IPS DF 4.7 (cell line): ENCODE measurements around the gene FOXP2.

Source experiments
- DNase-seq: peaks from one replicate; pipeline ENCODE4 v3.0.0-alpha.2; 2013; ENCODE audit warnings: low spot score; ENCODE audit errors: extremely low read depth

FOXP2 gene

DNA sequence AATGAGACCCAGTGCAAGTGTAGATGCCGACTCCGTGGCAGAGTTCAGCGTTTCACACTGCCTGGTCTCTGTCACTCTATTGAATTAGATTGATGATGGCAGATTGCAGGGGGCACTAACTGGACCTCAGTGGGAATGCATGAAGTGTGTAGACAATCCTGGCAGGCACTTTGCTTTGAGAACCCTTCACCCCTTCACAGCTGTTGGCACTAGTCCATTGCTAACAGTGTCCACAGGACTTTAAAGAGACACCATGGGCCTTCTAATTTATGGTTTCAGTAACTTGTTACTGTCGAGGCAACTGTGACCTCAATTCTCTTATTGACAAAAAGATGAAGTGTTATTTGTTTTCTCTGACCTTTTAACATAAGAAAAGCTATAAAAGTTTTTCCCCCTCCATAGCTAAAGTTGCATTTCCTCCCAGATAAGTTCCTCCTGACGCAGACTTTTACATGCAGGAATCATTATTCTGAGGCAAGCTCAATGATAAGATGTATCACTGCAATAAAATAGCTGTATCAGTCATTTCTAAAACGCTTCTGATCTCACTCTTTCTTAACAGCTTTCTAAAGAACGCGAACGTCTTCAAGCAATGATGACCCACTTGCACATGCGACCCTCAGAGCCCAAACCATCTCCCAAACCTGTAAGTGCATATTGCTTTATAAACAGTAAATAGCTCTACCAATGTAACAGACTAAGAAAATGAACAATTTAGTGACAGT, 238.9 kb downstream of the FOXP2 start:
- no peak for DNase-seq

DNA sequence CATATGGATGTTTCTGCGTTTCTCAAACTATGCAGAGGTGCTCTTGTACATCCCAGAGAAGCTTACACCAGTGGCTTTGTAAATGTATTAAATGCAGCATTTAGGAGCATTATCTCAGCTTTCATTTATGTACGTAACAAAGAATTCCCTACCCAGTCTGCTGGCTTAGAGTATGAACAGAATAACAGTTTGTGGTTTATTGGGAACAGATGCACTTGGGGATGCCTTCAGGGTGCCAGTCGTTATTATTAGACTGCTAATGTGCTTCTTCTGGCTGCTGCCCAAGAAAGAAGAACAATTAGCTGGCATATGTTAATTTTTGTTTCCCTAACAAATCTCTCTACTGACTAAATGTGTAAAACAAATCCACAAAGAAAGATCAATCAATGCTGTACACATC, 241.9 kb downstream of the FOXP2 start:
- no peak for DNase-seq

DNA sequence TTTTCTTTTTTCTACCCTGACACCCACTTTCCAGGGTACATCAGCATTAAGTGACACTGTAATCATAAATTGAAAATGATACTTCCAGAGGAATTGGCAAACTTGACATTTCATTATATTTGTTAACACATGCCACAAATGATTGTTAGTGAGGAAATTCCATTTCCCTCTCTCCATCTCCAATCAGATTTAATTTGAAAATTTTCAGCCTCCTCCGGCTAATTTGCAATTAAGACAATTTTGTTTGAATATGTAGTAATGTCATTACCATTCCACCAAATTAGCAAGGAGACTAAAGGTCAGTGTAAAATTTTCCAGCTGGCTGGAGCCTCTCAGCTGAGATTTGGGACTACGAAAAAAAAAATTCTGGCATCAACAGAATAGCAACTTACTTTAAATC, 242.7 kb downstream of the FOXP2 start:
- DNase-seq = no peak

DNA sequence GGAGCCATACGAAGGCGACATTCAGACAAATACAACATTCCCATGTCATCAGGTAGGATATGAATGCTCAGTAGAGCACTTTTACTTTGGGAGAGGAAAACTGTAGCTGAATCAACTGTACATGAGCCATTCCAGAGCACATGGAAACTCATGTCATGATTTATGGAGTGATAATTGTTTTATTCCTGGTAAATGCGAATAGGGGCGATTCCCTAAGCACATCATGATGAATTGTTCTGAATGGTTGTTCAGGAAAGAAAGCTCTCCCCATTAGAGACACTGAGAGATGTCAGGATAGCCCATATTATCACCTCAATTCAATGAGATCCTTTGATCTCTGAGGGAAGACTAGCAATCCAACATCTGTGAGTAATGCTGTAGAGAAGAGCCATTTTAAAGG, 243.6 kb downstream of the FOXP2 start:
- DNase-seq = no peak

DNA sequence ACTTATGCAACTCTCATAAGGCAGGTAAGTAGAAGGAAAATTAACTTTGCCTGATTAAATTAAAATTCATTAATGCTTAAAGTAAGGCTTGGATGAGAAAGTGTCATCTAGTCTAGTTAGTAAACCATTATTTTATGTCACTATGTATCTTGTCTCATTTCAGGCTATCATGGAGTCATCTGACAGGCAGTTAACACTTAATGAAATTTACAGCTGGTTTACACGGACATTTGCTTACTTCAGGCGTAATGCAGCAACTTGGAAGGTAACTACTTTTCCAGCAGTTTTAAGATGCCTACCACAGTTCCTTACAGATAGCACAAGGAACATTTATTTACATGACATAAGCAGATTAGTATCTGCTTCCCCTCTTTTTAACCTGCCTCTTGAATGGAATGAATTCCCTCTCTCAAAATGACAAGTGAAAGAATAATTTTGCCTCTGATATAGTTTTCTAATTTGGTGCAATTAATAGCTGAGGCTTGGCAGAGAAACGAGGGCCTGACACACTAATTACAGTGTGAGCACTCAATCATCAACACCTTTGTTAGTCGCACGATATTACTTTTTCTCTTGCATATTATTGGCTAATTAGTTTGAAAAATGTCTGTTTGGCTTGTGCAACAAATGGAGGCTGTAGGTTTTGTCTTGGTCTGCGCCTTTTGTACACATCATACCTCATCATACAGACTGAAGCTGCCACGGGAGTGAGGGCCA, 245.0 kb downstream of the FOXP2 start:
- no peak for DNase-seq

DNA sequence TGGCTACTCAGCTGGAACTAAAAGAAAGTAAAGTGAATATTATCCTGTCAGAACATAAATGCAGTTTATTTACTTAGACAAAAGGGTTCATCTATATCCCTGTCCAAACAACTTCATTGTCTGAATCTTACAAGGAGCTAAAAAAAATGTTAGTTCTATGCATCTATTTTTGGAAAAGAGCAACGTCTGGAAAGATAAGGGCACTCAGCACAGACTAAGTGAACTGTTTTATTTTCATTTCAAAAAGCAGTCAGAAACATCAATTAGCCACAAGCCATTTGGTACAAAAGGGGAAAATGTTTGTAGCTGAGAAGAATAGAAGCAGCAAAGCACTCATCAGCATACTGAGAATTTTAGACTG, 245.5 kb downstream of the FOXP2 start:
- DNase-seq = no peak

DNA sequence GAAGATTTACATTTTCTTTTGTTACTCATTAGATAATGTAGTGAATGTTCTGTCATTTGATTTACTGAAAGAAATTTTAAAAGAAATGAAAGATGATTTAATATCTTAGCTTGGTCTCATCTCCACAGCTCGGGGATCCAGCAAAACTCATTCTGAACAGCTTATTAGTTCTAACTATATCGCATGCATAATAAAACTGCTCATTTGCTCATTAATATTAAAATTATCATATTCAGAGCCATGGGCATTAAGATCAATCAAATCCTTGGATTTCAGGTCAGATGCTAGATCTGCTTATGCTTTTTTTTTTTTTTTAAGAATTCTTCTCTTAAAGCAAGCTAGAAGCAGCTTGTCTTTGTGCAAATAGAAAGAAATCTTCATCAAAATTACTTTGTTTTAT, 246.1 kb downstream of the FOXP2 start:
- DNase-seq = no peak

DNA sequence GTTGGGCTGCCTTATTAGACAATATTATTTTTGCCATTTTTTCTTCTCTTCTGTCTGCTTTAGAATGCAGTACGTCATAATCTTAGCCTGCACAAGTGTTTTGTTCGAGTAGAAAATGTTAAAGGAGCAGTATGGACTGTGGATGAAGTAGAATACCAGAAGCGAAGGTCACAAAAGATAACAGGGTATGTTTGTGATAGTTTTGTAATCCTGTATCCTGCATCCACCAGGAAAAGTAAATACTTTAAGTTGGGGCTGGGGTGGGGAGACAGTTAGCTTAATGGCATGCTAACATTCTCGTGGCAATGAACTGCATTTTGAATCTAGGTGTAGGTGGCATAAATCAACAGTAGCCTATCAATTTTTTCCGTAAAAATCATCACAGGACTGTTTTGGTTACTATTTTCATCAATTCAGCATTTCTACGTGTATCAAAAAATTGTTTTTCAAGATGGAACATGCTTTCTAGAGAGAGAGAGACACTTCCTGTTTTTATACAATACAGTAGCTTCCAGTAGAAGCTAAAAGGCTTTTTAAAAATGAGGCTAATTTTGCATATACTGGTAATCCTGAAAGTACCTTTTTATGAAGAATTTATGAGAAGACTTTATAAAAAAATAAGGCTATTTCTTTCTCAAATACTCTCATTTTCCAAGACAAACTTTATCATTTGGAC, 247.5 kb downstream of the FOXP2 start:
- no peak for DNase-seq

DNA sequence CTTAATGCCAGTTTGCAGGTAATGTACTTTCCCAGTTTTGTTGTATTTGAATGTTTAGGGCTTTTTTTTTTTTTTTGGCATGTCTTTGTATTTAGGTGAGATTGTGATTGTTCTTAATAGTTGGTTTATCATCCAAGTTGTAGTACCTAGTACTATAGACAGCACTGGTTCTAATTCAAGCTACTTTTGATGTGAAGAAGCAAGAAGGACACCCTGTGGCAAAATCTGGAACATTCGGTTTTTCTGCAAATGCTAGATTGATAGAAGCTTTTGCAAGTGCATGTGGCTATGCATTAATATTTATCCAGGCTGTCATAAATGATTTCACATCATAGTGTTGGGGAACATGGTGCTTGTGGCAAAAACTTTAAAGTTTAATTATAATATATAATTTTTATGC, 248.9 kb downstream of the FOXP2 start:
- DNase-seq = no peak

DNA sequence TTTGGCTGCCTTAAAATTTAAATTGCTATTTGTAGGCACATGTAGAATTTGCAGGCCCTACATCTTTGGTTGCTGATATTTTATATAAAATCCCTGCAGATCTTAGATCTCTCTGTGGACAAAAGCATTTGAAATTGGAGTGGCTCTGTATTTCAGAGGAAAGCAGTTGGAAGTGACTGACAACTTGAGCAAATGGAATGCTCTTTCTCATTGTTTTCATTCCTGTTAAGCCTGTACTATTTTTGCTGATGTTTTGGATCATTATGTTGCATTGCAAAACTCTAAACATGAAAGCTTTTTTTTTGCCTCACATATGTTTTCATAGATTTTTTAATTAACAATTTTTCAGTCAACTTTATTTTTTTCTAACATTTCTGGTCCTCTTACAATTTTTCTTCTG, 256.1 kb downstream of the FOXP2 start:
- no peak for DNase-seq

DNA sequence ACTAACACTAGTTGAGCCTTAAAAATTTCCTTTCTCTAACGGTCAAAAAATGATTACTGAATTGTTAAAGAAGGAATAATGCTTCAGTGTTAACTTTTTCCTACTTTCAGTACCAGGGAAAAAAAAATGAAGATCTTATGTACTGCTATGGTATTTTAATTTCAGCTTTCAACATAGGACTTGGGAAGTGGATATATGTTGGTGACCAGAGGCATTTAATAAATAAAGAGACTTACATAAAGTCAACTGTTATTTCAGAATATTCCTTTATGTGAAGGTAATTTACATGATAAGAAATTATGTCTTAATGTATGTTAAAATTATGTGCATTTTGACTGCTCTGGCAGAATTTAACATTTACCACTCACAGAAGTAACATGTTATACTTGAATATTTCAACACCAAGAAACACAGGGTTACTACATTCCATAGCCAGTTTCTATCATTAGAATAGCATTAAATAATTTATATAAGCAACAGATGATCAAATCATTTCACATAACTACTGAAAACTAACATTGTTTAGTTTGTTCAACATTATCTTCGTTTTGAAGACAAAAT, 257.0 kb downstream of the FOXP2 start:
- DNase-seq = no peak

DNA sequence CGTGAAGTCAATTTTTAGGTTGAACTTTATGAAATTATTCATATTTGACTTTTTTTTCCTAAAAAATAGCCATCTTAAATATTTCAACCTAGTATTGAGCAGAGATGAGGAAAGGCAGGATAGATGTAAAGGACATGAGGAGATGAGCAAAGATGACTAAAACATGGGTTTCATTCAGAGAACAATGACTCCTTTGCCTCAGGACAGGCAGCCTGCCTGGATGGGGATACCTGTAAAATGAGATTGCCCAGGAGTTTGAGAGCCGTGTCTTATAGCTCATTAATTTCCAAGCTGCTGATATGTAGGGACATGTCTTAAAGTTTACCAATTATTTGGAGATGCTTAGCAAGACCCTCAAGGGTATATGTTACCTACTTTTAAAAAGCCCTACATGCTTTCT, 263.5 kb downstream of the FOXP2 start:
- DNase-seq = no peak

DNA sequence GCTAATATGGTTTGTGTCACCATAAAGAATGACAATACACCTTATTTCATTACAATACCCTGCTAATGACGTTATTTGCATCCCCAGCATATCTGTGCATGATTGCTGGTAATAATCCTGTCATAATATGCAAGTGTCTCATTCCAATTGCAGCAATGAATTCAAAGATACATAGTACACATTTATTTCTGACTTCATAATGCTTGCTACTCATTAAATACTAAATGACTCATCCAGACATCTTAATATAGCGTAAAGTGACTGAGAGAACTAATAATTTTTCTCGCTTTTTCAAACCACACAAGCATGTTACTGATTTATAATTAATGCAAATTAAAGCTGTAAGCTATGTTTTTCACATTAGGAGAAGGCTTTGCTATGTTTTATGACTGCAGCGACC, 272.6 kb downstream of the FOXP2 start:
- no peak for DNase-seq

DNA sequence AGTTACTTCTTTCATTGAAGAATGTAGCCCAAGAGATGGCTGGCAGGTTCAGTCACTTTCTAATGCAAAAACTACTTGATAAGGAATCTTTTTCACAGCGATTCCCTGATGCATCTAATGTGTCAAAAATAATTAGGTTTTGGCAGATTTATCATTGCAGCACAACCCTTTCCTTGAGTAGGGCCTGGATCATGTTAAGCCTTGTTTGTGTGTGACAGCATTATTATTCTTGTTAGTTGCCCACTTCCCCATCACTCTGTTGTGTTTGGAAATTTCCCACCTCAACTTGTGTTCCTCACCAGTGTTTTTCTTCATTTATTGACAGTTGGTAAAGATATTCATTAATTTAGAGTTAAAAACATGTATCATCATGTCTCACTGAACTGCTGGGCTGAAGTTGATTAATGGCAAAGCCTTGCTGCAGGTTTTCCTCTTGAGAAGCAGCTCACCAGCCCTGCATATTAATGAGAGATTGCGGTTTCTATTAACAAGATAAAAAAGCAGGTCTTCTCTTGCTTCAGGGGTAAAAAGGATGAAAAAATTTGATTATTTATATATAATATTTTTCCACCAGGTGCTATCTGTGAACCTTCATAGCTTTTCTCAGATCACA, 273.9 kb downstream of the FOXP2 start:
- DNase-seq = no peak

DNA sequence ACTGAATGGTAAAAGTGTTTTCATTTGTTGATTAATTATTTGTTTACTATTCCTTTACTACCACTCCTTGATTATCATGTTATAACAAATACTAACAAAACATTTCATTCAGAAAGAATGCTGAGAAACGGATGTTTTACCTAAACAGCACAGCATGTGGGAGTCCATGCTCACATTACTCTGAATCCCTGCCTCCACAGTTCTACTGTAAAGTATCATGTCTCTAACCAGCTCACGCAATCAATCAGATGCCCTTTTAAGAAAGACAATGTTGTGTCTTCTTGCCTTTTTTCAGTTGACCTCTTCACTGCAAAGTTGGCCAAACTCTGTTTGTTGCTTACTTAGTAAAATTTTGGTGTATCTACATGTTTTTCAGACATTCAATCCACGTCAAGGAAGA, 274.8 kb downstream of the FOXP2 start:
- DNase-seq = no peak

DNA sequence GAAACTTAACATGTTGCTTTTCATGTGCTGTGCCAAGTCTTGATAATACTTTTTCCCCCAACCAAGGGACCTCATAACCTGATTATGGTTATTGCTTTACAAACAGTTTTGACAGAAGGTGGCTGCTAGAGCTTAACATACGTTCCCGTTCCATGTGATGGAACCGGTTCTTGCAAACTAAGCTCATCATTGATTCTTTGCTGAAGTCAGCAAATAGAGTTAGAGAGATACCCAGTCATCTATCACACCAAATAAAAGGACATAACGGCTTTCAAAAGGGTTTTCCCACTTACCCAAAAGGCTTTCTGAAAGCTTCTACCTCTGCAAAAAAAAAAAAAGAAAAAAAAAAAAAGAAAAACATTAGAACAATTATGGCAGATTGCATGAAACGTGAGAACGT, 277.0 kb downstream of the FOXP2 start:
- DNase-seq = no peak

DNA sequence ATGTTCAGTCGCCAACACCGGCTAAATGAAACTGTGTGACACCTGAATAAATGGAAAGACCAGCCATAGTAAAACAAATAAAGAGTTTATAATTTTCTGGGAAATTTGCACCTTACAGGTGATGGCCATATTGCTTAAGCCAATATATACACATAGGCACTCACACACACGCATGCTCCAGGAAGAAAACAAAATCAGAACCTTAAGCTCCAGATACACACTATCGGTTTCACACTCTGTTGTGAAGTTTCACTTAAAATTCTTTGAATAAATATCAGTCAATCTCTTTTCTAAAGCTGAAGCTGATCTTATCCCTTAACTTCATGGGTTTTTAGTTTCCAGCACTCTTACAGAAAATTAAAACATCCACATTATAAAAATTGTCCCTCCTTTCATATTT, 280.6 kb downstream of the FOXP2 start:
- DNase-seq = no peak

DNA sequence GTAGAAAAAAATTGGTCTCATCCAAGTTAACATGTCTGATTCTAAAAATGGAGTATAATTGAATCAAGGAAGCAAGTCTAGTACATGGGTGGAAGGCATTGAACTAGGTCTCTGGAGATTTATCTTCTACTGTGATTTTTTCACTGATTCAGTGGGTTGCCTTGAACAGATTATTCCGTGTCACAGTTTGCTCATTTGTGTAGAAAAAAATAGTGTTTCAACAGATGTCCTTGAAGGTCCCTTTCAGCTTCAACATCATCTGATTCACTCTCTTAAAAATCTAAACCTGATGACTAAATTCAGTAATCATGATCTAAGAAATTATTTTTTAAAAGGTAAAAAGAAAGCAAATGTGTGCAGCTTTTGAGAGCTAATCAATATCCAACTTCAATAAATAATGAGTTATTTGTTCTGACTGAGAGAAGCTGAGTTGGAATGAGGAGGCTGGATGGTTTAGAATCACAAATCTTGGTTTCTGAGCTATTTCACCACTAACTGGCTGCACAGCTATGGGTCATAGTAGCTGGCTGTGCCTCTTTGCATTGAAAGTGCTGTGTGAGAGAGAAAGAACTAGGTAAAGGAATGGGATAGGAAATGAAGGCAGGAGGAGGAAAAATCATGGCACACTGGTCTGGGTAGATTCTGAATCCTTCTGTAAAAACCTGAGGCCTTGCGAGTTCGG, 285.8 kb downstream of the FOXP2 start:
- no peak for DNase-seq

DNA sequence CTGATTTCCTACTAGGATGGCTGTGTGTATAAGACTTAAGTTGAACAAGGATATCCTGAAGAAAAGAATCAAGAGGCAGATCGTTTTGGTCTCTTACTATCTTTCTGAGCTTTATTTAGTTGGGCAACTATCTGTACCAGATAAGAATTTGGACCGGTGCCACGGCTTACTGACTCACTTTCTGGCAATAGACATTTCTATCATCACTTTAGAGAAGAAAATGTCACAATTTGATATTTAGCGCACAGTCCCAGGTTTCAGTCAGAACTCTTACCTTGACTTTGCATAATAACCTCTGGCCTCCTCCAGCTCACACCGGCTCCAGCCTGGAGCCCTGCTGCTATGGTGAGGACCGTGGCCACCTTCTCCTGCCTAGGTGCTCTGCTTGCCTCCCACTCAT, 289.1 kb downstream of the FOXP2 start:
- no peak for DNase-seq

DNA sequence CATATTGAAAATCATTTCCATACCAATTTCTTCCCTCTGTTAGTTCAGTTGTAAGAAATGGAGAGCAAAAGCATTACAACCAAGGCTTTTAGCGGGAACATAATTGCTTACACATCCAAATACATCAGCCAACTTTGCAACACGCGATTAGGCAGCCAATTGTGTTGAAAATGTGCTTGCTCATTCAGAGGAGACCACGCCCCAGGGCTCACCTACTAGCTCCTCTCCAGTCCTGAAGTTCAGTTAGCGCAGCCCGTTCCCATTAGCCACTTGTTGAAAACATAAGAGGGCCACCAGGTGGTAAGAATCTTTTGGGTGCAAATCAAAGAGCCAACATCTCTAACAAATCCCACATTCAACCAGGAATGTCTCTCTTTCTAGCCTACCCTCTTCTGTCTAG, 294.0 kb downstream of the FOXP2 start:
- DNase-seq = no peak

DNA sequence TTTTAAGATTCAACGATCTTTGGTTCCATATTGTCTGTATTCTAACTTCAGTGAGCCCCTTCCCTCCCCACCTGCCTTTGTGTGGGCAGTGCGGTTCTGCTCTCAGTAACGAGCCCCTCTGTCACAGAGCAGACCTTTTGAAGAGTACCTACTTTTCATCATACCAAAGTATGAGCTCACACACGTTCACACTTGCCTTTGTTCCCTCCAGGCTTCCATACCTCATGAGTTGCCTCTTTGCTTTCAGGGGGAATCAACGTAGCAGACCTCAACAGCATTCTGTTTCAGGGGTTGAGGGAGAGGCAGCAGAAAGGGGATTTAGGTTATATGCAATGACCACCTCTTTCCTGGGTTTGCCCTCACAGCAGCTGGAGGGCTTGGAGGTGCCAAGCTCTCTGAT, 295.9 kb downstream of the FOXP2 start:
- DNase-seq = no peak

DNA sequence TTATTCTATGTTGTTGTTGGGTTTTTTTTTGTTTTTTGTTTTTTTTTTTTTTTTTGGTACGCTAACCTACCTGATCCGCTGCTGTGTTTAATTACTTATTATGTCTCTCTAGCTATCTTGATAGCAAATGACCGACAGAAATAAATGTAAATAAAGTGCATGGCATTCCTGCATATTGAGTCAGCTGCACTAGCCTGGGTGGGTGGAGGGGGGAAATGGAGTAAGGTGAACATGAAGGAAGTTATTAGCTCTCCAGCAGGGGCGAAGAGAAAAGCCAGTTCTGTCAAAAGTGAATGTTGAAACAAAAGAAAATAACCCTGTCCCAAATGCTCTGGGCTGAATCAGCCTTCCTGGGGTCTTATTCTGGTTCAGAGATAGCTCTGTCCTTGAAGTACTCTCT, 296.6 kb downstream of the FOXP2 start:
- no peak for DNase-seq
